GM21737 (cell line): Measurements from ENCODE around the gene TRMT11.
A peak's percentile ranks its signal among the peaks of the same experiment; 100 is the strongest.

Source experiments
- ATAC-seq: cut with Tn5 transposase; IDR thresholded peaks from one replicate; pipeline ENCODE4 v1.9.1; 2021; ENCODE audit warnings: mild to moderate bottlenecking, moderate library complexity; ENCODE audit not compliant: unreplicated experiment

Gene TRMT11

GRCh38 chr6:126072172-126072571 is 85.8 kb downstream of the TRMT11 start:
- ATAC-seq, result no peak

GRCh38 chr6:126072834-126073233 is 86.5 kb downstream of the TRMT11 start:
- no peak for ATAC-seq

GRCh38 chr6:126075335-126076071 is 89.2 kb downstream of the TRMT11 start:
- ATAC-seq, result no peak

GRCh38 chr6:126076992-126077664 is 90.8 kb downstream of the TRMT11 start:
- no peak for ATAC-seq

- ATAC-seq, result no peak
Measured at GRCh38 chr6:126077810-126078776, 91.8 kb downstream of the TRMT11 start.

GRCh38 chr6:126083875-126084274 is 97.5 kb downstream of the TRMT11 start:
- ATAC-seq, result no peak

- ATAC-seq, result peak; percentile 70
Measured at GRCh38 chr6:126086560-126086959, 100.2 kb downstream of the TRMT11 start.
